ENCODE results near the gene FBXO38.

Gene FBXO38

DNA sequence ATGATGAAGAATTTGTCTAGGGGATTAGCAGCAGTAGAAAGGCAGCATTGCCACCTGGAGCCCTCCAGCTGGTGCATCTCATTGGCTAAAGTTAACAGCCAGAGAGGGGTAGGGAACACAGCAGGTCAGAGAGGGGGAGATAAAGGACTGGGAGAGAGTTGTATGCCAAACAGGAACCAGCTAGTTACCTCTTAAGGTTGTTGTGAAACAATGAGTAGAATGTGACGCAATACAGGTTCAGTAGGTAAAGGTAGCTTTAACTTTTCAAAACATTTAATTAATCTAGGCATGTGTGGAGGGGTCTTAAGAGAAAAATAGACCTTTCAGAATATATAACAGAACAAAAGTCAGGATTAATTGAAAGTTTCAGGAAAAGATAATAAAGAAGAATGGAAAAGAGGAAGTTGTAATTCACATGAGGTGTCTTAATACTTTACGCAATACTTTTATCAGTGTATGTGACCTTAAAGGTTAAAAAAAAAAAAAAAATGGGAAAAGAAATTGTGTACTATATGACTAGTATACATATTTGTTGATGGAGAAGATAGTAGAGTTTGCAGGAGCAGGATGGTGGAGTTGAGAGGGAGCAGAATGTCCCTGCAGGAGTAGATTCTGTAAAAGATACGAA lies 14.3 kb downstream of the FBXO38 start:
- no peak overlapping the region for H3K4me3 ChIP-seq (ENCODE audit: low read depth, low read length)
- CTCF ChIA-PET = interaction anchor here (1.6 to 2.9 kb wide), 2 partner anchors 23 to 46 kb away, joined by 5 to 9 read pairs; no protein-coding TSS in a partner anchor
- TF ChIP-seq CTCF (IDR thresholded peaks at IDR 0.05; ENCODE audit: insufficient read depth, low read length, missing control alignments) = no peak
- POLR2A ChIA-PET = no interaction called here
- no peak for DNase-seq (ENCODE audit: low read depth, low spot score)

DNA sequence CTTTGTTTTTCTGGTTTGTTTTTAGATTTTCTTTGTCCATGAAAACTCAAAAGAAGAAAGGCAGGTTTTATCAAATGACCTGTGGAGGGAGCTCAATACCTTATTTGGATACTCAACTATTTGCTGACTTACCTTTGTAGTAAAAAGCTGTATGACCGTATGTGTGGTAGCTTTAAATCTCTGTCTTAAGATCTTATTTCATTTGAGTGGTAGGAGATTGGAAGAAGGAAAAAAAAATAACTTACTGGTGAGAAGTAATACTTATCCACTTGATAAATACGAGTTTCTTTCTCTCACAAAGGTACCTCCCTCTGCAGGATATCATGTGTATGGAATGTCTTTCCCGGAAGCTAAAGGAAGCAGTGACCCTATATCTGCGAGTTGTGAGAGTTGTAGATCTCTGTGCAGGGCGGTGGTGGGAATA lies 15.0 kb downstream of the FBXO38 start:
- ChIA-PET POLR2A (no interaction called here), CTCF (interaction anchor here (1.6 to 2.9 kb wide), 2 partner anchors 24 to 45 kb away, joined by 5 to 9 read pairs; no protein-coding TSS in a partner anchor)
- no peak overlapping the region for H3K4me3 ChIP-seq (ENCODE audit: low read depth, low read length)
- DNase-seq (ENCODE audit: low read depth, low spot score) = no peak
- no peak for TF ChIP-seq CTCF (IDR thresholded peaks at IDR 0.05; ENCODE audit: insufficient read depth, low read length, missing control alignments)

- H3K4me3 ChIP-seq (ENCODE audit: low read depth, low read length) = no peak overlapping the region
- POLR2A ChIA-PET = no interaction called here
- DNase-seq (ENCODE audit: low read depth, low spot score) = peak; percentile 2
- TF ChIP-seq CTCF (IDR thresholded peaks at IDR 0.05; ENCODE audit: insufficient read depth, low read length, missing control alignments) = no peak
- CTCF ChIA-PET = interaction anchor here (1.3 to 2.3 kb wide), 5 partner anchors 11 to 332 kb away, joined by 3 to 8 read pairs (median 6); no protein-coding TSS in a partner anchor
Measured at GRCh38 chr5:148401604-148402003, 17.8 kb downstream of the FBXO38 start.

- ChIA-PET POLR2A (no interaction called here), CTCF (interaction anchor here (1.3 to 3.1 kb wide), 3 partner anchors 28 to 80 kb away, joined by 3 to 15 read pairs (median 7); no protein-coding TSS in a partner anchor)
- no peak for TF ChIP-seq CTCF (IDR thresholded peaks at IDR 0.05; ENCODE audit: insufficient read depth, low read length, missing control alignments)
- DNase-seq (ENCODE audit: low read depth, low spot score) = no peak
- no peak overlapping the region for H3K4me3 ChIP-seq (ENCODE audit: low read depth, low read length)
Measured at GRCh38 chr5:148403344-148403743, 19.6 kb downstream of the FBXO38 start.

- no peak for TF ChIP-seq CTCF (IDR thresholded peaks at IDR 0.05; ENCODE audit: insufficient read depth, low read length, missing control alignments)
- DNase-seq (ENCODE audit: low read depth, low spot score) = no peak
- H3K4me3 ChIP-seq (ENCODE audit: low read depth, low read length) = no peak overlapping the region
- POLR2A ChIA-PET = no interaction called here
- CTCF ChIA-PET = no interaction called here
Measured at GRCh38 chr5:148406406-148406805, 22.6 kb downstream of the FBXO38 start.

- peak; percentile 5 for DNase-seq (ENCODE audit: low read depth, low spot score)
- no peak for TF ChIP-seq CTCF (IDR thresholded peaks at IDR 0.05; ENCODE audit: insufficient read depth, low read length, missing control alignments)
Measured at GRCh38 chr5:148408092-148408491, 24.3 kb downstream of the FBXO38 start.

More at GRCh38 chr5:148408092-148408491, 24.3 kb downstream of the FBXO38 start:
- ChIA-PET POLR2A (no interaction called here), CTCF (interaction anchor here (0.9 kb wide), 1 partner anchor 10 kb away, joined by 4 read pairs; no protein-coding TSS in a partner anchor)
- no peak overlapping the region for H3K4me3 ChIP-seq (ENCODE audit: low read depth, low read length)
